AG08395 (cell line): Measurements from ENCODE around the gene NID2.

Experiments used
- DNase-seq: peaks from one replicate; pipeline ENCODE4 v3.0.0; 2012; ENCODE audit warnings: mixed read lengths, low spot score

The NID2 gene

DNA sequence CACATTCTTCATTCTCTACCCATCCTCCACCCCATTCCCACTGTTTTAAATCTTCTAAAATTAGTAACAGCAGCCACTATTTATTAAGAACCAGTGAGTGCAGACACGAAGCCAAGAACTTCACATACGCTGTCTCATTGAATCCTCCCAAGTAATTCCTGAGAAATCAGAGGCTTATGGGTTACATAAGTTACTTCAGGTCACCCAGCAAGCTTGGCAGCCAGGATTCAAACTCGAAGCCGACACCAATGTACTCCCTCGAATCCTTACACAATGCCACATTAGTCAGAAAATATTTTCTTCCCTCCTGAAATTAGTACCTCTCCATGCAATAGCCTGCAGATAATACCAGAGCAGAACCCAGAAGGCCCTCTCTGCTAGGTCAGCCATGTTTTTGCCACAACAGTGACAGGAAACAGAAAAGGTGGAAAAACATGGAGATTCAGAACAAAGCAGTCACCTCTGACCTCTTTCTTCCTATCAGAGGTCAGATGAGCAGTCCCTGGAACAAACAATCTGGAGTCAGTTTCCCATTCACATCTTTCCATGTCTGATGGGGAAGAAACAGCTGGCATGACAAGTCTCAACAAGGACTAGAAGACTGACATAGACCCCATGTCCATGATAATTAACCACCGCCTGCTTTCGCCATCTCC, 16.4 kb downstream of the NID2 start:
- peak; percentile 81 for DNase-seq

GRCh38 chr14:52051871-52052270, 17.0 kb downstream of the NID2 start:
- no peak for DNase-seq

DNA sequence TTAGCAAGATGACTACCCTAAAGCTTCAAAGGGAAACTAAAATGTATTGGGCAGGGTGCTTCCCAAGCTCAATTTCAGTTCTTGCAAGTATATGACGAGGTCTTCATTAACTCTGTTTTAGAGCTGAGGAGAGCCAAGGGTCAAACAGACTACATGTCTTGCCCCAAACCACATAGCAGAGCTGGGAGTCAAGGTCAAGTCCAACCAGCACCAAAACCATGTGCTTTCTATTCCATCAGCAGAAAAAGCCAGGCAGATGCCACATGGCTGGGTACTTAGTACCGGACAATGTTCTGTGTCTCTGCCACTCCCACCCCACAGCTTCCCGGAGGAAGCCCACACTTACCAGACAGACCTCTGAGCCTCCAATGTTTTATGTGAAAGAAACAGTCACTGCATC, 17.6 kb downstream of the NID2 start:
- DNase-seq, result no peak

- DNase-seq, result no peak
Measured at GRCh38 chr14:52049721-52050588, 18.9 kb downstream of the NID2 start.

GRCh38 chr14:52049271-52049670, 19.6 kb downstream of the NID2 start:
- DNase-seq, result no peak

GRCh38 chr14:52048641-52049204, 20.1 kb downstream of the NID2 start:
- DNase-seq, result no peak

- DNase-seq, result no peak
Measured at GRCh38 chr14:52048116-52048515, 20.7 kb downstream of the NID2 start.

GRCh38 chr14:52046376-52046917, 22.4 kb downstream of the NID2 start:
- DNase-seq, result no peak

GRCh38 chr14:52044791-52045522, 23.9 kb downstream of the NID2 start:
- peak; percentile 86 for DNase-seq

DNA sequence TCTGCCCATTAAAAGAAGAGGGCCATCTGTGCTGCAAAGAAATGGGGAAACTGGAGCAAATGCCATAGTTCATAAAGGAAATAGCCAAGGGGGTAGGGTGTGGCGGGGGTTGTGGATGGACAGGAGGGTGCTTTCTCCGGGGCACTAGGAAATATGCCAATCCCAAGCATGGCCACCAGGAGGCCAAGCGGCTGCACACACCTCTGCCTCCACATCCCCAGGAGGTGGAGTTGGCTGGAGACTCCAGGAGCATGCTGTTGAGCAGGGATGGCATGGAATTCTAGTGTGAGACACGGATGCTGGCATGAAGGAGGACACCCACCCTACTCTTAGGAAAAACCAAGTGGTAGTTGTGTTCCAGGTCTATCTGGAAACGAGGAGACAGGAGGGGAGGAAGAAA, 25.2 kb downstream of the NID2 start:
- no peak for DNase-seq

DNA sequence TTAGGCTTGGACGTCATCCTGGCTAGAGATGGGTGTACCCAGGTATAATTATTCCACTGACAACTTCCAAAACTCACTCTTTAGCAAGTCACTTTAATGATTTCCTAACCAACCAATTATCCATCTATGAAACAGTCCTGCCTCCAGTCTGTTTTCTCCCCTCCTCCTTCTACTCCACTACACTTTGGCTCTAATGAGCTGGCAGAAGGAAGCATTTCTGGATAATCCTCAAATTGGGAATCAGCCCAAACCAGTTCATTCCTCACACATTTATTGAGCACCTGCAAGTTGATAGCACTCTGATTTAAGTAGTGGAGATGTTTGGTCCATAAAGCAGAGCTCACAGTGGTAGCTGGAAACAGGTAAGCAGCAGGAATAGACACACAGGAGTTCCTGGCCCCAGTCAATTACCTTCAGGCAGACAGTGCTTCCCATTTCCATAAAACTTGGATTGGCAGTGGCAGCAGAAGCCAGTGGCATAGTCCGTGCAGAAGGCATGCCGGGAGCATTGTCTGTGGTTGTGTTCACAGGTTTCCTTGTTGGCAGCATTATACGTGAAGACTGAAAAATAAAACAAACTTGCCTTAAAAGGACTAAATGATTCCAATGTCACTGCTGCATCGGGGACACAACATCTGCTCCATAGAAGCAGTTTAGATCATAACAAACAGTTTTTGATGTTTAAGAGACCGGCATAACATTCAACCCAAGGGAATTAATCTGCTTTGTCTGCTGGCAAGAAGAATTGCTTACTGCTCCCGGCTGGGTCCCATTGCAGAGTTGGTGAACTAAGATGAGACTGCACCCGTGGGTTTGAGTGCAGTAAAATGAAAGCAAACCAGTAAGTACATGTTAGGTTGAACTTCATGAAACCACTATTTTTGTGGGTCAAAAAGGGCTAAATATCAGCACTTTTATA, 26.2 kb downstream of the NID2 start:
- DNase-seq, result no peak

- DNase-seq, result no peak
Measured at GRCh38 chr14:52040598-52040997, 28.3 kb downstream of the NID2 start.

- no peak for DNase-seq
Measured at GRCh38 chr14:52039124-52039815, 29.6 kb downstream of the NID2 start.

GRCh38 chr14:52033101-52033642, 35.7 kb downstream of the NID2 start:
- DNase-seq, result peak; percentile 46

- peak; percentile 46 for DNase-seq
Measured at GRCh38 chr14:52032204-52032801, 36.6 kb downstream of the NID2 start.

GRCh38 chr14:52031781-52032180, 37.1 kb downstream of the NID2 start:
- DNase-seq, result peak; percentile 93

DNA sequence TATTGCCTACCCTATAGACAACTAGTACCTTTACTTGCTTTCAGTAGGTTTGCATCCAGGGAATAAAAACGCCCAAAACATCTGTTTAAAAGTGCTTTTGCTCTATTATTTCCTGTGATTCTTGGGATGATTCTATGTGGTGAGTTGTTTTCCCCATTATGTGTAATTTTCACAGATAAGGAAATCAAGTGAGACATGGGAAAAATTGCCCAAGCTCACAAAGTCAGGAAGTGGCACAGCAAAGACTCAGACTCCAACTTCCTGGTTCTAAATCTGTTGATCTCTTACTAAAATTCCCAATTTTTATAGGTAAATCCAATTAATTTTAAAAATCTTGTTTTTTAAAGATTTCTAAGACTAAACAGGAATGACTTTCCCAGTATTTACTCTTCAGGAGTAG, 39.0 kb downstream of the NID2 start:
- no peak for DNase-seq

- no peak for DNase-seq
Measured at GRCh38 chr14:52026901-52027300, 42.0 kb downstream of the NID2 start.

DNA sequence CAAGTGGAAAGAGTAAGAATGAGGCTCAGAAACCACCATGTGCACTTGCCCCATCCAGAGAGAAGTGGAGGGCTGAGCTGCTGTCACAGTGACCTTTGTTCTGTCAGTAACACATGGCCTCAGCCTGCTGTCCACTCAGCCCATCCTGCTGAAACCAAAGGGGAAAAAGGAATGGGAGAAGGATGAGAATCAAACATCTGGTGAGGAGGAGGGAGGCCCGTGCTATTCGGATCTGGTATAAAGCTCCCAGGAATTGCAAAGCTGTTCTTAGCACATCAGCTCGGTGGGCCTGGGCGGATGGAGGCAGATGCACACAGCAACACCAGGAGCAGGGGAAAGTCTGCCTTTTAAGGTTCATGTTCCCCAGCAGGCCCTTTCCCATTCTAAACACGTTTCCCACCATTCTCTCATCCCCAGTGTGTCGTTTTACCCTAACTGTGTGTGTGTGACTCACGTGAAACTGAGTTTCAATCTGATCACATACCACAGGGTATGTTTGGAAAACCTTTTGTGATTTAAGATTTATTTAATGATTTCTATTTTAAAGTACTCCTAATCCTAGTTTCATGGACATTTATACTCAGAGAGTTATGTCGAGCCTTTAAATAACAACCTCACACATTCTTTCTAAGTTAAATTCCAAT, 42.7 kb downstream of the NID2 start:
- DNase-seq, result no peak
